ENCODE measurements around the gene TMEM86A. TPM values are rescaled to one million over a fixed set of nuclear protein-coding genes. Genes with fewer than 3 reads are reported as not detected.

Gene TMEM86A
- polyA plus RNA-seq, 1 donor = 1.6 TPM

DNA sequence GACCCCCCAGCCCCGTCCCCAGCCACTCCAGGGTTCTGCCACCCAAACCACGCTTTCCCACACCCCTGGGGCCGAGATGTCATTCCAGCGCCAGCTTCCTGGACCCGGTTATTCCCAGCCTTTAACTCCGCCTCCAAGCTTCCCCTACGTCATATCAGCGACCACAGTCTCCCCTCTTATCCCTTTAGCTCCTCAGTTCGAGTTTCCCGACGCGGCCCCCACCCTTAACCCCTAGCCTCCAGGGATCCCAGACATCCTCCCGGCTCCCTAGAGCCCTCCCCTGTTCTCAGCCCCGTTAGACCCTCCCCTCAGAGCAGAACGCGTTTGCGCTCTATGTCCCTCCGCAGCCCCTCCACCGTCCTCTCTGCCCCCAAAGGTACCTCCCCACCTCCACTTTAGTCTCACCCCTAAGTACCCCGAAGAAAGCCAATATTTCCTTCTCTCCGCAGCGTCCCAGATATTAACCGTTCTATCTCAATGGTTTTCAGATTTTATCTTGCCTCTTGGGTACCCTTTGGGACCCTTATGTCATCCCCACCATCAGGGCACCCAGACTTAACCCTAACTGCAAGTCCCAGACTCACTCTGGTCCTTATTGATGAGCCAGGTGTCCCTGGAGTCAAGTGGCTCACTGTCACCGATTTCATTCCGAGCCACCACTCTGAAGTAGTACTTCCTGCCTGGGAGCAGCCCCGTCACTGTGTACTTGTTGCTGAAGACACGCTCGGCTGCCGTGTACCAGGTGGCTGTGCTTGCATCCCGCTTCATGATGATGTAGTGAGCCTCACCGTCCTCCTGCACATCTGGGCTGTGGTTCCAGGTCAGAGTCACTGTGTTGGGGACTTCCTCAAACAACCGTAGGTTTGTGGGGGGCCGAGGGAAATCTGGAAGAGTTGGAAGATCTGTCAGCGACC is 8.0 kb downstream of the TMEM86A start:
- peak overlapping the region; percentile 59 for H3K4me3 ChIP-seq (ENCODE audit: low read length)
- DNase-seq = peak; percentile 78 to 85
- H3K9me3 ChIP-seq (ENCODE audit: control insufficient read depth, low read depth, low read length) = no peaks in the 10 kb centered on the region
- H3K27ac ChIP-seq (ENCODE audit: low read length) = peak overlapping the region; percentile 71
- peaks cover 8% of the 10 kb centered on the region for H3K4me1 ChIP-seq (ENCODE audit: control insufficient read depth, insufficient read depth, low read length)
- no peaks in the 10 kb centered on the region for H3K27me3 ChIP-seq (ENCODE audit: control insufficient read depth, insufficient read depth, low read length)
- peaks cover 4% of the 10 kb centered on the region for H3K36me3 ChIP-seq (ENCODE audit: control insufficient read depth, insufficient read depth, low read length)
- no CpG with 5 or more reads among the region's 34 CpGs for WGBS (ENCODE audit: insufficient coverage, low lambda C conversion rate)

GRCh38 chr11:18707811-18708340 is 9.3 kb downstream of the TMEM86A start:
- DNase-seq = no peak
- WGBS (ENCODE audit: insufficient coverage, low lambda C conversion rate) = no CpG with 5 or more reads among the region's 12 CpGs
- no peaks in the 10 kb centered on the region for H3K36me3 ChIP-seq (ENCODE audit: control insufficient read depth, insufficient read depth, low read length)

DNA sequence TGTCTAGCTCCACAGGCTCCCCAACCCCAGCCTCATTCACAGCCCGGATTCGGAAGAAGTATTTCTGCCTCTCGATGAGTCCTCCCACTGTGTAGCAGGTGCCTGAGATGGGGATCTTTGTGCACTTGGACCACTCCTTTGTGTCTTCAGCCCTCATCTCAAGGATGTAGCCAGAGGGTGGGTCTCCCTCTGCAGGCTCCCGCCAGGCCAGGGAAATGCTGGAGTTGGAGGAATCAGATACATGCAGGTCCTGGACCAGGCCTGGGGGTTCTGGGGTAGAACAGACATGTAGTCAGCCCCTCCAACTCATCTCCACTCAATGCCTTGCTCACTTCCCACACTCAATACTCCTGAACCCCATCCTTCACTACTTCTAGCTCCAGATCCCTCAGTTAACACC is 10.8 kb downstream of the TMEM86A start:
- WGBS (ENCODE audit: insufficient coverage, low lambda C conversion rate) = no CpG with 5 or more reads among the region's 4 CpGs
- no peaks in the 10 kb centered on the region for H3K36me3 ChIP-seq (ENCODE audit: control insufficient read depth, insufficient read depth, low read length)
- DNase-seq = no peak
- no peaks in the 10 kb centered on the region for H3K27me3 ChIP-seq (ENCODE audit: control insufficient read depth, insufficient read depth, low read length)
- no peak overlapping the region for H3K27ac ChIP-seq (ENCODE audit: low read length)
- H3K4me1 ChIP-seq (ENCODE audit: control insufficient read depth, insufficient read depth, low read length) = peaks cover 8% of the 10 kb centered on the region
- H3K9me3 ChIP-seq (ENCODE audit: control insufficient read depth, low read depth, low read length) = no peaks in the 10 kb centered on the region
- no peak overlapping the region for H3K4me3 ChIP-seq (ENCODE audit: low read length)

More at GRCh38 chr11:18707811-18708340, 9.3 kb downstream of the TMEM86A start:
- Histone ChIP-seq H3K9me3 (ENCODE audit: control insufficient read depth, low read depth, low read length) (no peaks in the 10 kb centered on the region), H3K27ac (ENCODE audit: low read length) (no peak overlapping the region), H3K4me1 (ENCODE audit: control insufficient read depth, insufficient read depth, low read length) (peaks cover 8% of the 10 kb centered on the region), H3K4me3 (ENCODE audit: low read length) (no peak overlapping the region), H3K27me3 (ENCODE audit: control insufficient read depth, insufficient read depth, low read length) (no peaks in the 10 kb centered on the region)

GRCh38 chr11:18710545-18710944 is 12.0 kb downstream of the TMEM86A start:
- no peak overlapping the region for H3K4me3 ChIP-seq (ENCODE audit: low read length)
- H3K9me3 ChIP-seq (ENCODE audit: control insufficient read depth, low read depth, low read length) = no peaks in the 10 kb centered on the region
- WGBS (ENCODE audit: insufficient coverage, low lambda C conversion rate) = no CpG with 5 or more reads among the region's 5 CpGs
- DNase-seq = no peak
- no peaks in the 10 kb centered on the region for H3K27me3 ChIP-seq (ENCODE audit: control insufficient read depth, insufficient read depth, low read length)
- no peak overlapping the region for H3K27ac ChIP-seq (ENCODE audit: low read length)
- peaks cover 2% of the 10 kb centered on the region for H3K4me1 ChIP-seq (ENCODE audit: control insufficient read depth, insufficient read depth, low read length)
- no peaks in the 10 kb centered on the region for H3K36me3 ChIP-seq (ENCODE audit: control insufficient read depth, insufficient read depth, low read length)

DNA sequence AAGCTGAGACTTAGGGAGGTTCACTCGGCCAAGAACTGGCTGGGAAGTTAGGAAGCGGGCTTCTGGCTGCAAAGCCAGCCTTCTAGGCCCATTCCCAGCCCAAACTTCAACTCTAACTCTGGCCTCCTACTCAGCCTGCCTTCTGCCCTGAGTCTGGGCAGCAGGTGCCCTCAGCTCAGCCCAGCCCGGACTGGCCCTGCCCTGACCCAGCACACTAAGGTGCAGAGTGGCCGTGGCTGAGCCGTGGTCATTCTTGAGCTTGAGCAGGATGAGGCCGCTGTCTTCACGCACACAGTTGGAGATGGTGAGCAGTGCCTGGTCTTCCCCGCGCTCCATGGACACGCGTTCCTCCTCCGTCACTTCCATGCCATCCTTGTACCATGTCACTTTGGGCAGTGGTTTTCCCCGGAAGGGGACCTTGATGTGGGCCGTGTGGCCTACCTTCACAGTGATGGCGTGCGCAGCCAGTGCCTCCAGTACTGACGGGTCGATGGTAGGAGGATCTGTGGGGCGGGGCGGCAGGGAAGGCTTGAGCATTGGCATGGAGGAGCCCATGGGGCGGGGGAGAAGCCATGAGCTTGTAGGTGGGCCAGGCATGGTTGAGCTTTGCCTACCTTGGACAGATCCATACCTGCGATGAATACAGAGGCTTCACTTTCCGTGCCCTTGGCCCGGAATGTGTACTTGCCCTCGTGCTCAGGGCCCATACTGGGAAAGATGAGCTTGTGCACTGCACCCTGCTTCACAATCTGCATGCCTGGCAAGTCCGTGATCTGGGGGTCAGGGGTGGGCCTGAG is 15.3 kb downstream of the TMEM86A start:
- Histone ChIP-seq H3K36me3 (ENCODE audit: control insufficient read depth, insufficient read depth, low read length) (no peaks in the 10 kb centered on the region), H3K4me3 (ENCODE audit: low read length) (no peak overlapping the region), H3K9me3 (ENCODE audit: control insufficient read depth, low read depth, low read length) (no peaks in the 10 kb centered on the region), H3K27ac (ENCODE audit: low read length) (no peak overlapping the region), H3K4me1 (ENCODE audit: control insufficient read depth, insufficient read depth, low read length) (no peaks in the 10 kb centered on the region), H3K27me3 (ENCODE audit: control insufficient read depth, insufficient read depth, low read length) (no peaks in the 10 kb centered on the region)
- no peak for DNase-seq
- no CpG with 5 or more reads among the region's 26 CpGs for WGBS (ENCODE audit: insufficient coverage, low lambda C conversion rate)

- Histone ChIP-seq H3K27me3 (ENCODE audit: control insufficient read depth, insufficient read depth, low read length) (no peaks in the 10 kb centered on the region), H3K27ac (ENCODE audit: low read length) (no peak overlapping the region), H3K4me1 (ENCODE audit: control insufficient read depth, insufficient read depth, low read length) (no peaks in the 10 kb centered on the region), H3K4me3 (ENCODE audit: low read length) (no peak overlapping the region), H3K36me3 (ENCODE audit: control insufficient read depth, insufficient read depth, low read length) (no peaks in the 10 kb centered on the region), H3K9me3 (ENCODE audit: control insufficient read depth, low read depth, low read length) (no peaks in the 10 kb centered on the region)
- WGBS (ENCODE audit: insufficient coverage, low lambda C conversion rate) = 100% methylated on average over 1 of the region's 10 CpGs
- DNase-seq = no peak
These were observed 15.8 kb downstream of the TMEM86A start for GRCh38 chr11:18714443-18714780.

DNA sequence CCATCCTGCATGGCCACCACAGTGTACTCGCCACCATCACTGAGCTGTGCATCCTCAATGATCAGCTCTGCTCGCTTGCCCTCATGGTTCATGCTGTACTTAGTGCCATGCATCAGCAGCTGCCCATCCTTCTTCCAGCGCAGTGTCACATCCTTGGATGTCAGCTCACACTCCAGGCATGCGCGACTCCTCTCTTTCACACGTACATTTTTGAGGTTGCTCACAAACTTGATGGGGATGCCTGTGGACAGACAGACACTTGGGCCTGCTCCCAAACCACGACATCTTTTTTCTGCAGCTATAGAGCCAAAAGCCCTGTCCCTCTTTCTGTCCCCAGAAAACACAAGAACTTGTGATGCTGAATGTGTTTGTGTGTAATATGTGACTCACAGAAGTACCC is 16.9 kb downstream of the TMEM86A start:
- Histone ChIP-seq H3K9me3 (ENCODE audit: control insufficient read depth, low read depth, low read length) (no peaks in the 10 kb centered on the region), H3K27ac (ENCODE audit: low read length) (no peak overlapping the region), H3K27me3 (ENCODE audit: control insufficient read depth, insufficient read depth, low read length) (no peaks in the 10 kb centered on the region), H3K36me3 (ENCODE audit: control insufficient read depth, insufficient read depth, low read length) (no peaks in the 10 kb centered on the region), H3K4me1 (ENCODE audit: control insufficient read depth, insufficient read depth, low read length) (peaks cover 6% of the 10 kb centered on the region), H3K4me3 (ENCODE audit: low read length) (no peak overlapping the region)
- WGBS (ENCODE audit: insufficient coverage, low lambda C conversion rate) = no CpG with 5 or more reads among the region's 7 CpGs
- DNase-seq = no peak

GRCh38 chr11:18720091-18720807 is 21.7 kb downstream of the TMEM86A start:
- Histone ChIP-seq H3K27ac (ENCODE audit: low read length) (peak overlapping the region; percentile 38), H3K4me3 (ENCODE audit: low read length) (no peak overlapping the region), H3K36me3 (ENCODE audit: control insufficient read depth, insufficient read depth, low read length) (no peaks in the 10 kb centered on the region), H3K9me3 (ENCODE audit: control insufficient read depth, low read depth, low read length) (no peaks in the 10 kb centered on the region), H3K4me1 (ENCODE audit: control insufficient read depth, insufficient read depth, low read length) (peaks cover 13% of the 10 kb centered on the region), H3K27me3 (ENCODE audit: control insufficient read depth, insufficient read depth, low read length) (no peaks in the 10 kb centered on the region)
- peak; percentile 40 to 72 for DNase-seq
- WGBS (ENCODE audit: insufficient coverage, low lambda C conversion rate) = no CpG with 5 or more reads among the region's 5 CpGs

DNA sequence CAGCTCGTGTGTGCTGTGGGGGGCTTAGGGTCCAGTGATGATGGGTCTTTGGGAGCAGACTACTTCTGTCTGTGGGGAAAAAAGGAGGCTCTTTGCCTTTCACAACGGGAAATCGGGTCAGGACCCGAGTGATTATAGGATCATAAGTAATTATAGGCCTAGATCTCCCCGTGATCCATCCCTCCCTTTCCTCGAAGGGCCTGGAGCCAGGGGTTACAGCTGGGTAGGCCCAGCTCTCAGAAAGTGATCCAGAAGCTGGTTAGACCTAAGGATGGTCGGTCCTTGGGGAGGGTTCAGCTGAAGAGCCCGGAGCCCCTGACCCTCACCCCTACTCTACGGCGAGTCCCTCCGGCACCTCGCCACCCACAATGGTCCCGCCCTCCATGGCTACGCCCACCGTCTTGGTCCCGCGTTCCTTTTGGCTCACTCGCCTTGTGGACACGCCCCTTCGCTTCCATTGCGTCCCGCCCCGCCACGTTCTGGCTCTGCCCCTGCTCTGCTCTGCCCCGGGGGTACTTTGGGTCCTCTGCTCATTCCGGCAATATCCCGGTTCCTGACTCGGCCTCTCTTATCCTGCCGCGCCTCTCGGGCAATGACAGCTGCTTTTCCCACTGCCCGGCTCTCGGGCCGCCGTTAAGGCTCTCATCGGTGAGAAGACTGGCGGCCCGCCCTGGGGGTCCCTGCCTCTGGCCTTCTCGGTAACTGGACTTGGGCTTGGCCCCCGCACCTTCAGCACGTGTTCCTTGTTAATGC is 22.4 kb downstream of the TMEM86A start:
- H3K4me1 ChIP-seq (ENCODE audit: control insufficient read depth, insufficient read depth, low read length) = peaks cover 13% of the 10 kb centered on the region
- peak overlapping the region; percentile 41 for H3K4me3 ChIP-seq (ENCODE audit: low read length)
- no peaks in the 10 kb centered on the region for H3K9me3 ChIP-seq (ENCODE audit: control insufficient read depth, low read depth, low read length)
- DNase-seq = peak; percentile 68 to 78
- H3K27me3 ChIP-seq (ENCODE audit: control insufficient read depth, insufficient read depth, low read length) = no peaks in the 10 kb centered on the region
- peak overlapping the region; percentile 38 for H3K27ac ChIP-seq (ENCODE audit: low read length)
- WGBS (ENCODE audit: insufficient coverage, low lambda C conversion rate) = no CpG with 5 or more reads among the region's 41 CpGs
- H3K36me3 ChIP-seq (ENCODE audit: control insufficient read depth, insufficient read depth, low read length) = no peaks in the 10 kb centered on the region

Measured in large intestine (tissue), 3 donors.